Measurements from ENCODE around the gene NUP210L. TPM values are rescaled to one million over a fixed set of nuclear protein-coding genes. Genes with fewer than 3 reads are reported as not detected.
"Not testable (repeated sequence)": the region's sequence is repeated elsewhere in the genome, so short reads cannot be mapped to it uniquely, and the experiment has no call there.

Gene NUP210L
- total RNA-seq, 1 donor from 2014 or later, result 0.15 TPM

DNA sequence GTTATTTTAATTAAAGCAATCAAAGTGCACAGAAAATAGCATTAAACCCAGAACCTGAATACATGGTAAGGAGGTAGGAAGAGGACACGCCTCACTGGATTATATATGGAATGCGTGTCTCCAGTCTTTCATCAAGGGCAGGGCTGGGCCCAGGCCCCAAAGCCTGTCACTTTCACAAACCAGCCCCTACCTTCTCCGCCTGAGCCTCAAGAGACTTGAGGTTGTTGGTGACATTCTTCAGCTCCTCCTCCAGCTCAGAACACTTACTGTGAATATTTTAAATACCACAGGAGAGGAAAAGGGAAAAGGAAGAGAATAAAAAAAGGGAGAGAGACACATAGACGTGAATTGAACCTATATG, 16.3 kb upstream of the NUP210L start:
- intact Hi-C loops (cut with micrococcal nuclease), result no loop called here

DNA sequence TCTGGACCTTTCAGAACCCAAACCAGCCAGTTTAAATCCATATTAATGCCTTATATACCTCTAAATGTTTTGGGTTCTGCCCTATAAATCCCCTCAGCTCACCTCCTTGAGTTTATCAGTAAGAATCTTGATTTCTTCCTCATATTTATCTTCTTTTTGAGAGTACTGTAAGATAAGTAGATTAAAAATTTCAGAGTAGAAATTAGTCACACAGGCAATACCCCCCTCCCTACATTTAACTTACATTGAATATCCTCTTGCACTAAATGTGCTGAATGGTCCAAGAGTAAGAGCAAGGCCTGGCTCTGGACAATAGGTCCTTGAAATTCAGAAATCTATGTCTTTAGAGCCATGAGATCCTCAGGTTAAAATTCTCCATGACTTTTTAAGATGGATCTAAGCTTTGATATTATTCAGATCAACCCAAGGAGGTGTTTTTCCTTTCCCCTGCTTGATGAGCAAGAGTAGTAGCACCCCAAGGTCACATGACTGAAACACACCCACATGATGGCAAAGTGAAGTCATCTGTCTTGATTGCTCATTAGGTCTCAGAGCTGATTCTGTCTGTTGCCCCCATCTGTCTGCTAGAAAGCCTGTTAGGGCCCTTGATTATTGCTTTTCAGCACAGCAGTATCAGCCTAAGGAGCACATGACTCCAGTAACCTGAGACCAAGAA, 15.8 kb upstream of the NUP210L start:
- intact Hi-C loops (cut with micrococcal nuclease), result no loop called here

DNA sequence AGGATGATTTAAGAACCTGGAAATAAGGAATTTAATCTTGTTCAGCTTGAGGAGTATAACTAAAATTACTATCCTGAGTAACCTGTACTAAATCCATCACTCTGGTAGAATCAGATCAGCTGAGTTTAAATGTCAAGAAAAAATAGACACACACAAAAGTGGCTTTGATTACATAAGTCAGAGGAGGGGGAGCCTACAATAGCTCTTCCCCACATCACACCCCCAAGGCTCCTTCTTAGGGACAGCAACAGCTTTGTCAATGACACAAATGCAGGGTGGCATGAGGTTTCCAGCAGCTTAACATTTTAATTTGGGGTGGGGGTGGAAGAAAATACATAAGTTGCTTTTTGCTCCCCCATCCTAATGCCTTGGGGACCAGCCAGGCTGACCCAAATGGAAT, 12.6 kb upstream of the NUP210L start:
- intact Hi-C loops (cut with micrococcal nuclease), result no loop called here

- intact Hi-C loops (cut with micrococcal nuclease), result no loop called here
Observed at GRCh38 chr1:154166207-154166606, 11.3 kb upstream of the NUP210L start.

DNA sequence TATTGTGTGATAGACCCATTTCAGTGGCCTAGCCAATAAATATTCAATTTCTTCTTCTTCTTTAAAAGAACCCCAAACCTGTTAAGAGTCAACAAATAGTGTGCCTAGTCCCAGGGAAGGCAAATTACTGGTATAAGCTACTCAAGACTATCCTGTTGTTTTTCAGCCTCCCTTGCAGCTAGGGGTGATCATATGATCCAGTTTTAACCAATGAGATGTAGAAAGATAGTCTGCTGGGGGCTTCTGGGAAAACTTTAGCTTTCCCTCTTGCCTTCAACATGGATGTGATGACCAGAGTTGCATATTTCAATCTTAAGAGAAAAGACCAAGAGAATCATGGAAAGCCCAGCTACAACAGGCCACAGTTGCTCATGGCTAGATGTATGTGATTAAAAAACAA, 4.7 kb upstream of the NUP210L start:
- intact Hi-C loops (cut with micrococcal nuclease), result loop anchor here (2.0 to 5.0 kb wide), 4 partner anchors 45 to 182 kb away; partner anchors contain the start of genes JTB and RPS27

GRCh38 chr1:154158307-154159125, 3.6 kb upstream of the NUP210L start:
- intact Hi-C loops (cut with micrococcal nuclease), result loop anchor here (1.0 to 5.0 kb wide), 5 partner anchors 22 to 181 kb away; partner anchors contain the start of genes JTB and RPS27

DNA sequence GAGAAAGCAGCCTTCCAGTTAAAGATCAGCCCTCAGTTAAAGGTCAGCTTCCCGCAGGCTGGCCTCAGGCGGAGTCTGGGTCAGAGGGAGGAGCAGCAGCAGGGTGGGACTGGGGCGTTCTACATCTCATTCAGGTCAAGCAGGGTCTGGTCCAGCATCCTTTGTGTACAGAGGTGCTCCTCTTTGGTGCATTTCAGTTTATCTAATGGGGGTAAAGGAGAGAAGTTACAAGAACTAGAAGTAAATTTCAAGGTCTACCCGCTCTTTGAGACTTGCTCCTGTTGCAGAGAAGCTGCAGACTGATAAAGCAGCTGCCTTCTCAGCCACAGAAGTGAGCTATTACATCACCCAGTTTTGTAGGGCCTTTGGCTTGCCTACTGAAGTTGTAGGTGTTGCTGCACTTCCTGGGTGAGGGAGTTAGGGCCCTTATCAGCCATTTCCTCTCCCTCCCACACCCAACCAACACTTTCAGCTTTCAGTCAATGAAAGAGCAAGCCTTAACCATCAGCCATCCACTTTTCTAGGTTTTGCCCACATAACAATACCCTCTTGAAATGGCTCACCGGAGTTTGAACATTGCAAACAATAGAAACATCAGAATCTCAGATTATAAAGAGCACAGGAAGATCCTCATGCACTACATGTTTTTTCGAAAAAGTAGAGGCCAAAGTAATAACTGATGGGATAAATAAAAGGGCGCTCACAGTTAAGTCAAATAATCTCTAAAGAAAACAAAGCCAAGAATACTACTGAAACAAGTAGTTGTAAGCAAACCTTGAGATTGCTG, 2.8 kb upstream of the NUP210L start:
- intact Hi-C loops (cut with micrococcal nuclease), result loop anchor here (1.0 to 5.0 kb wide), 11 partner anchors 23 to 487 kb away; partner anchors contain the start of genes GATAD2B, HAX1, ILF2 and JTB

DNA sequence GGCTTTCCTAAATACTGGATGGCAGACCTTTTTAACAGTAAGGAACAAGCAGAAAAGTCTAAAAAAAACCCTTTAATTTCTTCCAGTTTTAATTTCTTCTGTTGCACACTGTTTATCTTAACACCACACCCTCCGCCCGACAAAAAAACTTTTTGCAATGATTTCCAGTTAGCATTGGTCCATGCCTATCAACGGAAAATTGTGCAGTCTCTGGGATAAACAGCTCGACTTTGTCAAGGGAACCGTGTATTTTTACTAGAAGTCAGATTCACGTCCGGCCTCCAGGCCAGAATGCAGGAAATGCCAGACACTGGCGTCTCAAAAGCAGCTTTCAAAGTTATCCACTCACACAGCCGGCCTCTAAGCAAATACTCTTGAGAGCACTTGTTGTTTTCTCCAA, 378 bp upstream of the NUP210L start:
- intact Hi-C loops (cut with micrococcal nuclease), result loop anchor here (5.0 kb wide), 1 partner anchor 178 kb away; the partner anchor contains the start of gene JTB

DNA sequence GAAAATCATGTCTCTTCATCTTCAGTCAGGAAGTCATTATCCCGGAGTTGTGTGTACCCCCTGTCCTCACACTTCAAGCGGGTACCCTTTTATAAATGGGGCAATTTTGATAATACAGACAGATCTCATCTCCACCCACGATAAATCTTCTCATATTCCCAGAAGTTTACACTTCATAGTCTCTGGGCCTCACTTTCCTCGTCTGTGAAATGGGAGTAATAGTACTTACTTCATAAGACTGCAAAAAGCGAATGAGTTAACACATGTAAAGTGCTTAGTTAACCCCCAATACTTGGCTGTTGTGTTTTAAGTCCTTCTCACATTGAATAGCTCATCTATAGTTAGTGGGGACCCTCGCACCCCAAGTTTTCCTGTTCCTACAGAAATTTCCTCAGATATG, 820 bp downstream of the NUP210L start:
- intact Hi-C loops (cut with micrococcal nuclease), result no loop called here

DNA sequence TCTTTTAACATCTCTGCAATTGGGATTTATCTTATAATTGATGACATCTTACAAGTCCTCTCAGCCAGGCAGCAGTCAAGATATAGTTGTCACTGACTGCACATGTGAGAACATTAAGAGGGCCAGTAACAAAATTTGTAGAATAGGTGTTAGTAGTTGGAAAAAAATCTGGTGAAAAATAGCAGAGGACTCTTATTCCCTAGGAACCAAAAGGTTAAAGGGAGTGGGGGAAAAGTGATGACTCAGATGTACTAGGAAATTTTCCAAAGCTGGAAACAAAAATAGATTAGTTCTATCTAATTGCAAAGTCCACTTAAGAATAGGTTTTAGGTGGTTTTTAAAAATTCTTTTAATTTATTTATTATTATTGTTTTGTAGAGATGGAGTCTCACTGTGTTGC, 3.6 kb downstream of the NUP210L start:
- intact Hi-C loops (cut with micrococcal nuclease), result no loop called here

GRCh38 chr1:154148807-154149206, 6.1 kb downstream of the NUP210L start:
- intact Hi-C loops (cut with micrococcal nuclease), result no loop called here

- intact Hi-C loops (cut with micrococcal nuclease), result not testable (repeated sequence)
Observed at GRCh38 chr1:154147505-154147904, 7.4 kb downstream of the NUP210L start.

DNA sequence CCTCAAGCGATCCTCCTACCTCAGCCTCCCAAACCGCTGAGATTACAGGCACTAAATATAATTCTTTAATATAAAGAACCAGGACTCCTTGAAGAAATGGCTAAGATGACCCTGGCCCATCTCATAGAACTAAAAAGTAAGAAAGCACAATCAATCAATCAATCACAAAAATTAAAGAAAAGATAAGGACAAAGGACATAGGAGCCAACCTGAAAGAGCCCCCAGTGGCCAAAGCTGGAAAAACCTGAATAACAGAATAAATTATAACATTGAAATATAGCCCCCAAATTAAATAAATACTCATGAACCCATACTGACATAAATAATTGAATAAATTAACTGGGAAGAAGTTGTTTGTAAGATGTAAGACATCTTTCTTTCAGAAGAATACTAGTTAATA, 8.9 kb downstream of the NUP210L start:
- intact Hi-C loops (cut with micrococcal nuclease), result no loop called here

DNA sequence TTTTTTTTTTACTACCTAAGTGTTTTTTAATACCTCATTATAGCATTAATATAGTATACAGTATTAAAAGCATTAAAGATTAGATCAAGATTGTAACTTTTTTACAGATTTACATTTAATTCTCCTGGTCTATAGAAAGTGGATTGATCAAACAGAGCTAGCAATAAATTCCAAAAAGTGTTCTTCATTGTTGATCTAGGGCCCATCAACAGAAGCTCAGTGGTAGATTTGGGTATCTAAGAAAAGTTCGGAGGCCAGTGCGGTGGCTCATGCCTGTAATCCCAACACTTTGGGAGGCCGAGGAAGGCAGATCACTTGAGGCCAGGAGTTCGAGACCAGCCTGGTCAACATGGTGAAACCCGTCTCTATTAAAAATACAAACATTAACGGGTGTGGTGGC, 12.5 kb downstream of the NUP210L start:
- intact Hi-C loops (cut with micrococcal nuclease), result no loop called here

- intact Hi-C loops (cut with micrococcal nuclease), result no loop called here
Observed at GRCh38 chr1:154141240-154141639, 13.6 kb downstream of the NUP210L start.

- intact Hi-C loops (cut with micrococcal nuclease), result no loop called here
Observed at GRCh38 chr1:154137888-154138287, 17.0 kb downstream of the NUP210L start.

- intact Hi-C loops (cut with micrococcal nuclease), result no loop called here
Observed at GRCh38 chr1:154133256-154133655, 21.6 kb downstream of the NUP210L start.

DNA sequence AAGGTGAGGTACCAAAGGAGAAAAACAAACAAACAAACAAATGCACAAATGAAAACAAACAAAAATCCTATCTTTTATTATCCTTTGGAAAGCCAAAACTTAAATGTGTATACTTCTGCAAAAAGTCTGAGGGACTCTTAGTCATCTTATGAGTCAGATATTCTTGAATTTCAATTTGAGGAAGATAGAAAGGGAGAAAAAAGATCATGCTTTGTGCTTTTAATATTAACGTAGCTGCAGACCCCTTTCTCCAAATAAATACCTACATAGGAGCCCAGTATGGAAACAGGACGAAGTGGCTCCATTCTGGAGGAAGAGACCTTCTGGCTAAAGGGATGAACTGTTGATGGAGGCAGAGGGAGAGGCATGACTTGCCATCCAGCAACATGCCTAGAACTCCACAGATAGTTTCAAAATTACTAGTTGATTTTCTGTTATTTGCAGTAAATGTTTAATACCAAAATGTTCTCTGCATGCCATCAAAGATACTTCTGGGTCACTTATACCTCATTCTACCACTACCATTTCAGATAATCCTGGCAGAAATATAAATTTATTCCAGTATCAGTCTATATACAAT, 25.4 kb downstream of the NUP210L start:
- intact Hi-C loops (cut with micrococcal nuclease), result no loop called here

GRCh38 chr1:154123205-154123604, 31.7 kb downstream of the NUP210L start:
- intact Hi-C loops (cut with micrococcal nuclease), result not testable (repeated sequence)

DNA sequence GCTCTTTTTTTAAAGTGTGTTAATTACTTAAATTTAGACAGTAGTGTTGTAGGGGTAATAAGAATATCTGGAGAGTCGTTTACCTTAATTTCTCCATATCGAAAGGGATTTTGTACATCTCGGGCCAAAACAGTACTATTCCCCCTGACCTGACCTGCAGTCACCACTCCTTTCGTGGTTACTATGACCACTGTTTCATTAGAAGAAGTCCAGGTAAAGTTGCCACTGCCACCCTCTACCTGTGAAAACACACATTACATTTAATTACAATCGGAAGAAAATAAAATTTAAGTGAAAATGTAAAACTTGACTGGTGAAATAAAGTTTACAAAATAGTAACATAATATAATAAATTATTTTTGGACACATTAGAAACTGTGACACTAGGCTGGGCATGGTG, 37.2 kb downstream of the NUP210L start:
- intact Hi-C loops (cut with micrococcal nuclease), result no loop called here

- intact Hi-C loops (cut with micrococcal nuclease), result loop anchor here (2.0 kb wide), 1 partner anchor 44 kb away; no protein-coding TSS in a partner anchor
Observed at GRCh38 chr1:154115180-154115579, 39.7 kb downstream of the NUP210L start.
